Loucy (cell line): ENCODE measurements around the gene TUBGCP5.

Source experiments
- H2AFZ ChIP-seq: fragments of 200-600 bp; sonication (generic); 2 replicates; pipeline ENCODE4 v1.6.0; 2016; ENCODE audit warnings: antibody characterized with exemption, mild to moderate bottlenecking, low read length, moderate library complexity
- H3F3A ChIP-seq: fragments of 200-600 bp; 2 replicates; pipeline ENCODE4 v1.6.0; 2016; ENCODE audit warnings: antibody characterized with exemption, low read depth, mild to moderate bottlenecking
- H3K27me3 ChIP-seq: fragments of 200-600 bp; sonication (generic); 2 replicates; pipeline ENCODE4 v1.6.1; 2014; ENCODE audit warnings: low read length, mild to moderate bottlenecking; ENCODE audit not compliant: insufficient read depth, poor library complexity, severe bottlenecking
- H3K36me3 ChIP-seq: fragments of 200-600 bp; sonication (generic); 2 replicates; pipeline ENCODE4 v1.6.1; 2016; ENCODE audit warnings: low read length; ENCODE audit not compliant: insufficient read depth
- H3K4me1 ChIP-seq: fragments of 200-600 bp; sonication (generic); 2 replicates; pipeline ENCODE4 v1.5.1; 2014; ENCODE audit warnings: low read length, mild to moderate bottlenecking; ENCODE audit not compliant: insufficient read depth, poor library complexity, severe bottlenecking
- H3K4me2 ChIP-seq: fragments of 200-600 bp; sonication (generic); 2 replicates; pipeline ENCODE4 v1.6.0; 2014; ENCODE audit warnings: antibody characterized with exemption, low read length, low read depth, mild to moderate bottlenecking; ENCODE audit not compliant: poor library complexity, severe bottlenecking
- H3K4me3 ChIP-seq: fragments of 200-600 bp; sonication (generic); 2 replicates; pipeline ENCODE4 v1.5.1; 2014; ENCODE audit warnings: low read length, mild to moderate bottlenecking, mixed read lengths; ENCODE audit not compliant: poor library complexity, severe bottlenecking
- H3K79me2 ChIP-seq: fragments of 200-600 bp; sonication (generic); 2 replicates; pipeline ENCODE4 v1.6.1; 2014; ENCODE audit warnings: low read length; ENCODE audit not compliant: insufficient read depth
- H3K9ac ChIP-seq: fragments of 200-600 bp; sonication (generic); 2 replicates; pipeline ENCODE4 v1.6.0; 2014; ENCODE audit warnings: mild to moderate bottlenecking, low read depth, low read length, moderate library complexity; ENCODE audit not compliant: poor library complexity, severe bottlenecking
- H3K9me2 ChIP-seq: fragments of 200-600 bp; sonication (generic); replicated peaks from 2 replicates; pipeline ENCODE4 v1.6.1; 2016; ENCODE audit warnings: low read depth, low read length, mixed read lengths
- H3K9me3 ChIP-seq: fragments of 200-600 bp; sonication (generic); 2 replicates; pipeline ENCODE4 v1.6.1; 2014; ENCODE audit warnings: mild to moderate bottlenecking, antibody characterized with exemption, low read length, low read depth; ENCODE audit not compliant: insufficient read depth
- H4K20me1 ChIP-seq: fragments of 200-600 bp; sonication (generic); 2 replicates; pipeline ENCODE4 v1.6.0; 2014; ENCODE audit warnings: antibody characterized with exemption, low read length, mild to moderate bottlenecking; ENCODE audit not compliant: insufficient read depth, poor library complexity, severe bottlenecking
- CTCF ChIP-seq: fragments of 200-600 bp; sonication (generic); conservative IDR thresholded peaks from 2 replicates; pipeline ENCODE4 v1.5.1; 2014; ENCODE audit warnings: mild to moderate bottlenecking, antibody characterized with exemption, low read length
- EZH2phosphoT487 ChIP-seq: fragments of 200-600 bp; IDR thresholded peaks from 2 replicates; pipeline ENCODE4 v1.6.1; 2018; ENCODE audit warnings: antibody characterized with exemption, mild to moderate bottlenecking, moderate library complexity, borderline replicate concordance

The TUBGCP5 gene

GRCh38 chr15:22967084-22967770, 72.1 kb downstream of the TUBGCP5 start:
- H2AFZ ChIP-seq = no peak overlapping the region
- no peaks in the 10 kb centered on the region for H3F3A ChIP-seq
- no peaks in the 10 kb centered on the region for H3K9me3 ChIP-seq
- no peak for TF ChIP-seq CTCF
- TF ChIP-seq EZH2phosphoT487 = no peak
- H3K9ac ChIP-seq = no peak overlapping the region
- no peaks in the 10 kb centered on the region for H4K20me1 ChIP-seq
- no peaks in the 10 kb centered on the region for H3K36me3 ChIP-seq
- H3K27me3 ChIP-seq = no peaks in the 10 kb centered on the region
- no peaks in the 10 kb centered on the region for H3K9me2 ChIP-seq
- no peak overlapping the region for H3K4me2 ChIP-seq
- peaks cover 5% of the 10 kb centered on the region; the same call in 1 of the 2 replicates for H3K79me2 ChIP-seq
- no peak overlapping the region for H3K4me3 ChIP-seq
- no peaks in the 10 kb centered on the region for H3K4me1 ChIP-seq

GRCh38 chr15:22966321-22967083, 72.9 kb downstream of the TUBGCP5 start:
- Histone ChIP-seq H3K4me3 (no peak overlapping the region), H3K9ac (no peak overlapping the region), H3K79me2 (peaks cover 5% of the 10 kb centered on the region; the same call in 1 of the 2 replicates), H2AFZ (no peak overlapping the region), H3K27me3 (no peaks in the 10 kb centered on the region), H3K4me2 (no peak overlapping the region), H3K9me2 (no peaks in the 10 kb centered on the region), H3K4me1 (no peaks in the 10 kb centered on the region), H4K20me1 (no peaks in the 10 kb centered on the region), H3K9me3 (no peaks in the 10 kb centered on the region), H3K36me3 (no peaks in the 10 kb centered on the region), H3F3A (no peaks in the 10 kb centered on the region)
- TF ChIP-seq EZH2phosphoT487 (no peak), CTCF (no peak)

- Histone ChIP-seq H3K4me2 (no peak overlapping the region), H3K27me3 (no peaks in the 10 kb centered on the region), H2AFZ (no peak overlapping the region), H3K9me2 (no peaks in the 10 kb centered on the region), H3K9me3 (no peaks in the 10 kb centered on the region), H3F3A (no peaks in the 10 kb centered on the region), H3K4me1 (peaks cover 2% of the 10 kb centered on the region), H4K20me1 (no peaks in the 10 kb centered on the region), H3K79me2 (no peaks in the 10 kb centered on the region), H3K36me3 (no peaks in the 10 kb centered on the region), H3K4me3 (no peak overlapping the region), H3K9ac (no peak overlapping the region)
- no peak for TF ChIP-seq CTCF
- no peak for TF ChIP-seq EZH2phosphoT487
Measured at GRCh38 chr15:22963641-22964040, 75.7 kb downstream of the TUBGCP5 start.
